Endodermal cell (in vitro differentiated cells): Measurements from ENCODE around the gene MBD5. TPM values are rescaled to one million over a fixed set of nuclear protein-coding genes. Genes with fewer than 3 reads are reported as not detected.

Experiments used
- DNase-seq: peaks from one replicate; pipeline ENCODE4 v3.0.0-alpha.2; 2017
- H3K27ac ChIP-seq: 2 replicates; pipeline ENCODE4 v1.5.1; 2013; ENCODE audit warnings: mild to moderate bottlenecking, low read depth, low read length, moderate library complexity
- H3K27me3 ChIP-seq: 2 replicates; pipeline ENCODE4 v1.6.1; 2013; ENCODE audit warnings: mild to moderate bottlenecking, low read length, moderate library complexity; ENCODE audit not compliant: insufficient read depth, control insufficient read depth, poor library complexity, severe bottlenecking
- H3K36me3 ChIP-seq: 2 replicates; pipeline ENCODE4 v1.7.0; 2013; ENCODE audit warnings: mild to moderate bottlenecking, low read length, moderate library complexity; ENCODE audit not compliant: control insufficient read depth, insufficient read depth
- H3K4me1 ChIP-seq: one replicate; pipeline ENCODE4 v1.7.0; 2013; ENCODE audit warnings: low read length; ENCODE audit not compliant: control insufficient read depth, insufficient read depth
- H3K4me3 ChIP-seq: 2 replicates; pipeline ENCODE4 v1.5.1; 2013; ENCODE audit warnings: mild to moderate bottlenecking, low read length, moderate library complexity
- H3K9ac ChIP-seq: 2 replicates; pipeline ENCODE4 v1.6.1; 2013; ENCODE audit warnings: mild to moderate bottlenecking, low read length, moderate library complexity; ENCODE audit not compliant: poor library complexity, severe bottlenecking; ENCODE audit errors: extremely low read depth
- H3K9me3 ChIP-seq: 2 replicates; pipeline ENCODE4 v1.6.1; 2013; ENCODE audit warnings: mild to moderate bottlenecking, low read length, moderate library complexity; ENCODE audit not compliant: control insufficient read depth
- H3K27ac Mint-ChIP-seq: 2 replicates; pipeline ENCODE4 v1.8.0; 2020; ENCODE audit warnings: mixed read lengths
- H3K27me3 Mint-ChIP-seq: 2 replicates; pipeline ENCODE4 v1.8.0; 2021; ENCODE audit warnings: mild to moderate bottlenecking, mixed read lengths; ENCODE audit not compliant: insufficient read depth
- H3K36me3 Mint-ChIP-seq: 2 replicates; pipeline ENCODE4 v1.8.0; 2020; ENCODE audit warnings: low read depth, mixed read lengths
- H3K4me1 Mint-ChIP-seq: 2 replicates; pipeline ENCODE4 v1.8.0; 2020; ENCODE audit warnings: mixed read lengths
- H3K4me3 Mint-ChIP-seq: 2 replicates; pipeline ENCODE4 v1.8.0; 2020; ENCODE audit warnings: mild to moderate bottlenecking, moderate library complexity, mixed read lengths
- H3K9me3 Mint-ChIP-seq: 2 replicates; pipeline ENCODE4 v1.8.0; 2020; ENCODE audit warnings: mild to moderate bottlenecking, mixed read lengths
- CTCF ChIP-seq: fragments of 200-600 bp; sonication (generic); conservative IDR thresholded peaks from 2 replicates; pipeline ENCODE4 v1.5.0; 2021; ENCODE audit warnings: antibody characterized with exemption, mild to moderate bottlenecking
- WGBS, 2 experiments: methylation state at CpG; one replicate each; pipeline versions ENCODE4 v1.1.5 to v1.1.7; 2013; ENCODE audit warnings: missing lambda C conversion rate in 2 of 2, mixed read lengths in 1 of 2; ENCODE audit not compliant: insufficient coverage in 1 of 2, insufficient read length in 1 of 2; 5-methylcytosine and 5-hydroxymethylcytosine counted together
- total RNA-seq, 2 donors: library from RNA; stranded (reverse); fragmentation: NEBNext Ultra II Directional in 1 of 2; extraction: Animal tissue kit (Norgen Biotek cat#: 25700) in 1 of 2; gene quantifications; 2 replicates in 1 of 2; 3 replicates in 1 of 2; pipeline ENCODE4 v1.2.1, GENCODE V29; 2021

The MBD5 gene
- total RNA-seq, 2 donors from 2014 or later = 49.1 to 55.7 TPM

GRCh38 chr2:148519013-148519412 lies 498.1 kb downstream of the MBD5 start:
- Mint-ChIP-seq H3K27me3 (no peaks in the 10 kb centered on the region), H3K9me3 (no peaks in the 10 kb centered on the region), H3K36me3 (no peaks in the 10 kb centered on the region), H3K27ac (no peak overlapping the region), H3K4me3 (no peak overlapping the region), H3K4me1 (peaks cover 21% of the 10 kb centered on the region)
- DNase-seq = peak; percentile 82
- no peak overlapping the region for H3K4me3 ChIP-seq
- no peaks in the 10 kb centered on the region for H3K9me3 ChIP-seq
- H3K27me3 ChIP-seq = no peaks in the 10 kb centered on the region
- H3K9ac ChIP-seq = no peak overlapping the region
- no peak overlapping the region for H3K27ac ChIP-seq
- no peaks in the 10 kb centered on the region for H3K36me3 ChIP-seq
- no peak for TF ChIP-seq CTCF
- no peaks in the 10 kb centered on the region for H3K4me1 ChIP-seq
- 82 to 93% methylated on average over 4 to 7 of the region's 7 CpGs for WGBS, 2 experiments

GRCh38 chr2:148521181-148521580 lies 500.3 kb downstream of the MBD5 start:
- Mint-ChIP-seq H3K27me3 (no peaks in the 10 kb centered on the region), H3K36me3 (no peaks in the 10 kb centered on the region), H3K9me3 (no peaks in the 10 kb centered on the region), H3K27ac (no peak overlapping the region), H3K4me1 (peaks cover 21% of the 10 kb centered on the region), H3K4me3 (no peak overlapping the region)
- TF ChIP-seq CTCF = peak; percentile 26
- DNase-seq = no peak
- no peaks in the 10 kb centered on the region for H3K36me3 ChIP-seq
- H3K9me3 ChIP-seq = no peaks in the 10 kb centered on the region
- H3K4me1 ChIP-seq = no peaks in the 10 kb centered on the region
- no peak overlapping the region for H3K4me3 ChIP-seq
- no peaks in the 10 kb centered on the region for H3K27me3 ChIP-seq
- H3K9ac ChIP-seq = no peak overlapping the region
- H3K27ac ChIP-seq = no peak overlapping the region
- 76% methylated on average over 1 of the region's 1 CpG; no CpG with 5 or more reads in 1 of the 2 experiments for WGBS, 2 experiments

- H3K27ac Mint-ChIP-seq = no peak overlapping the region
- Histone ChIP-seq H3K27me3 (no peaks in the 10 kb centered on the region), H3K27ac (no peak overlapping the region), H3K9ac (no peak overlapping the region), H3K36me3 (no peaks in the 10 kb centered on the region), H3K4me3 (no peak overlapping the region), H3K4me1 (no peaks in the 10 kb centered on the region), H3K9me3 (no peaks in the 10 kb centered on the region)
- H3K36me3 Mint-ChIP-seq = no peaks in the 10 kb centered on the region
- H3K9me3 Mint-ChIP-seq = no peaks in the 10 kb centered on the region
- H3K4me1 Mint-ChIP-seq = peaks cover 18% of the 10 kb centered on the region
- TF ChIP-seq CTCF = peak; percentile 41
- no peak overlapping the region for H3K4me3 Mint-ChIP-seq
- WGBS, 2 experiments = 20 to 41% methylated on average over 1 of the region's 1 CpG
- DNase-seq = no peak
- H3K27me3 Mint-ChIP-seq = peaks cover 20% of the 10 kb centered on the region
These were observed 502.4 kb downstream of the MBD5 start for GRCh38 chr2:148523315-148523714.
